HCT116 (cell line): ENCODE data around the gene RMDN3. TPM values are rescaled to one million over a fixed set of nuclear protein-coding genes. Genes with fewer than 3 reads are reported as not detected.

Source experiments
- ATAC-seq: fragments of 200-7000 bp; cut with Tn5 transposase; 2 replicates; pipeline ENCODE4 v1.9.1; 2020; ENCODE audit warnings: mild to moderate bottlenecking, moderate library complexity
- BruUV-seq: library from RNA; stranded (reverse); fragments of 400-500 nt; replicated peaks from 2 replicates; lab custom pipeline; 2021; lab: Mats Ljungman, UMichigan
- CTCF ChIA-PET: fragments of 300-600 bp; sonication (Branson Sonifier 250); formaldehyde crosslinking; loops from one replicate; lab custom pipeline; 2021; ENCODE audit warnings: antibody characterized with exemption; lab: Charles Lee
- POLR2A ChIA-PET: fragments of 300-600, 350-600 bp; sonication (Branson Sonifier 250); formaldehyde crosslinking; loops from one replicate; lab custom pipeline; 2021; ENCODE audit warnings: antibody characterized with exemption; lab: Charles Lee
- RAD21 ChIA-PET, 2 experiments: fragments of 300-600 bp; sonication (Branson Sonifier 250); formaldehyde crosslinking; loops; one replicate each; lab custom pipeline; 2023; ENCODE audit warnings: low total read pairs in 2 of 2; ENCODE audit not compliant: uncharacterized antibody in 2 of 2, unreplicated experiment in 2 of 2, low non-redundant PET in 1 of 2; lab: Charles Lee
- DNase-seq: peaks from one replicate; pipeline ENCODE4 v3.0.0-alpha.2; 2010; ENCODE audit warnings: low read depth, low spot score
- H2AFZ ChIP-seq: fragments of 200-600 bp; shearing (Covaris generic), sonication (generic); 2 replicates; pipeline ENCODE4 v1.6.1; 2017; ENCODE audit warnings: low read depth, mixed run types, mixed read lengths, antibody characterized with exemption, low read length; ENCODE audit not compliant: poor library complexity, severe bottlenecking
- H3K27ac ChIP-seq: 2 replicates; pipeline ENCODE4 v1.5.1; 2012; ENCODE audit warnings: low read depth, low read length
- H3K27me3 ChIP-seq: fragments of 200-600 bp; sonication (generic); 2 replicates; pipeline ENCODE4 v1.6.1; 2016; ENCODE audit warnings: mixed run types, low read length, mixed read lengths; ENCODE audit not compliant: insufficient read depth
- H3K36me3 ChIP-seq, 2 experiments: fragments of 200-500 bp in 1 of 2; fragments of 200-600 bp in 1 of 2; sonication (Bioruptor generic) in 1 of 2; sonication (generic) in 1 of 2; 2 replicates each; pipeline versions ENCODE4 v1.5.1 to v1.6.1; 2014 to 2016; ENCODE audit warnings: low read length in 2 of 2, inconsistent platforms in 1 of 2, mixed read lengths in 1 of 2, mixed run types in 1 of 2; ENCODE audit not compliant: insufficient read depth in 2 of 2, control insufficient read depth in 1 of 2
- H3K4me1 ChIP-seq, 2 experiments: fragments of 200-600 bp in 1 of 2; sonication (generic) in 1 of 2; 2 replicates each; pipeline versions ENCODE4 v1.5.1 to v1.6.1; 2012 to 2017; ENCODE audit warnings: low read length in 2 of 2, inconsistent platforms in 1 of 2, mild to moderate bottlenecking in 1 of 2, mixed read lengths in 1 of 2, mixed run types in 1 of 2, moderate library complexity in 1 of 2; ENCODE audit not compliant: insufficient read depth in 2 of 2, control insufficient read depth in 1 of 2
- H3K4me2 ChIP-seq: fragments of 200-600 bp; sonication (generic); 2 replicates; pipeline ENCODE4 v1.6.1; 2017; ENCODE audit warnings: mixed run types, low read length, mixed read lengths
- H3K4me3 ChIP-seq, 2 experiments: fragments of 200-600 bp in 1 of 2; sonication (generic) in 1 of 2; replicated peaks in 1 of 2; 2 replicates each; pipeline ENCODE4 v1.5.1; 2011 to 2016; ENCODE audit warnings: low read length in 2 of 2, control low read depth in 1 of 2, low read depth in 1 of 2, mild to moderate bottlenecking in 1 of 2, mixed read lengths in 1 of 2, mixed run types in 1 of 2
- H3K79me2 ChIP-seq: fragments of 200-600 bp; sonication (generic); 2 replicates; pipeline ENCODE4 v1.6.1; 2017; ENCODE audit warnings: mild to moderate bottlenecking, mixed run types, low read length, moderate library complexity, mixed read lengths; ENCODE audit not compliant: insufficient read depth
- H3K9ac ChIP-seq: fragments of 200-600 bp; sonication (generic); 2 replicates; pipeline ENCODE4 v1.6.1; 2016; ENCODE audit warnings: low read length, mixed read lengths
- H3K9me2 ChIP-seq: fragments of 200-600 bp; sonication (generic), shearing (Covaris generic); 2 replicates; pipeline ENCODE4 v1.6.1; 2017; ENCODE audit warnings: mixed run types, mild to moderate bottlenecking, moderate library complexity; ENCODE audit not compliant: insufficient read depth
- H3K9me3 ChIP-seq, 2 experiments: fragments of 200-500 bp in 1 of 2; fragments of 200-600 bp in 1 of 2; sonication (Bioruptor generic) in 1 of 2; sonication (generic) in 1 of 2; 2 replicates each; pipeline ENCODE4 v1.6.1; 2014 to 2017; ENCODE audit warnings: low read length in 2 of 2, mixed read lengths in 2 of 2, inconsistent platforms in 1 of 2, low read depth in 1 of 2, mild to moderate bottlenecking in 1 of 2, mixed run types in 1 of 2, moderate library complexity in 1 of 2; ENCODE audit not compliant: control insufficient read depth in 1 of 2, insufficient read depth in 1 of 2
- H4K20me1 ChIP-seq: fragments of 200-600 bp; sonication (generic), shearing (Covaris generic); 2 replicates; pipeline ENCODE4 v1.6.1; 2017; ENCODE audit warnings: mixed run types, mild to moderate bottlenecking, moderate library complexity; ENCODE audit not compliant: insufficient read depth
- CBX3 ChIP-seq: IDR thresholded peaks from 2 replicates; pipeline ENCODE4 v1.6.1; 2012; ENCODE audit warnings: low read depth
- CEBPB ChIP-seq: IDR thresholded peaks from 2 replicates; pipeline ENCODE4 v1.6.1; 2012; ENCODE audit warnings: low read depth
- CTCF ChIP-seq, 3 experiments: fragments of 200-600 bp in 1 of 3; sonication (generic) in 1 of 3; IDR thresholded peaks in 2 of 3; conservative IDR thresholded peaks in 1 of 3; 2 replicates each; pipeline ENCODE4 v1.5.1; 2012 to 2017; ENCODE audit warnings: low read depth in 2 of 3, low read length in 2 of 3, antibody characterized with exemption in 1 of 3, borderline replicate concordance in 1 of 3, control low read depth in 1 of 3, mild to moderate bottlenecking in 1 of 3, mixed read lengths in 1 of 3, mixed run types in 1 of 3, moderate library complexity in 1 of 3; ENCODE audit not compliant: insufficient read depth in 1 of 3
- EZH2 ChIP-seq: fragments of 200-600 bp; sonication (generic); IDR thresholded peaks from 2 replicates; pipeline ENCODE4 v1.6.1; 2017; ENCODE audit warnings: antibody characterized with exemption, mixed run types
- EZH2phosphoT487 ChIP-seq: fragments of 200-600 bp; IDR thresholded peaks from 2 replicates; pipeline ENCODE4 v1.6.1; 2018; ENCODE audit warnings: antibody characterized with exemption, borderline replicate concordance
- FOSL1 ChIP-seq: IDR thresholded peaks from 2 replicates; pipeline ENCODE4 v1.6.1; 2012; ENCODE audit warnings: low read depth
- JUND ChIP-seq: IDR thresholded peaks from 2 replicates; pipeline ENCODE4 v1.6.1; 2012
- MAX ChIP-seq: IDR thresholded peaks from 2 replicates; pipeline ENCODE4 v1.6.1; 2012
- POLR2AphosphoS5 ChIP-seq: IDR thresholded peaks from 2 replicates; pipeline ENCODE4 v1.6.1; 2011; ENCODE audit warnings: mild to moderate bottlenecking, low read depth, low read length, moderate library complexity
- RAD21 ChIP-seq: IDR thresholded peaks from 2 replicates; pipeline ENCODE4 v1.6.1; 2012; ENCODE audit warnings: low read depth, mild to moderate bottlenecking
- REST ChIP-seq: IDR thresholded peaks from 2 replicates; pipeline ENCODE4 v1.6.1; 2012; ENCODE audit warnings: low read depth
- SIN3A ChIP-seq: IDR thresholded peaks from 2 replicates; pipeline ENCODE4 v1.6.1; 2012; ENCODE audit warnings: low read depth
- SP1 ChIP-seq: IDR thresholded peaks from 2 replicates; pipeline ENCODE4 v1.6.1; 2012; ENCODE audit warnings: low read depth
- SRF ChIP-seq: IDR thresholded peaks from 2 replicates; pipeline ENCODE4 v1.6.1; 2012; ENCODE audit warnings: low read depth
- YY1 ChIP-seq: IDR thresholded peaks from 2 replicates; pipeline ENCODE4 v1.6.1; 2011; ENCODE audit warnings: low read length, low read depth, moderate library complexity, mild to moderate bottlenecking; ENCODE audit not compliant: insufficient replicate concordance; ENCODE audit errors: extremely low read depth
- ZFX ChIP-seq: fragments of 450-650 bp; IDR thresholded peaks from 2 replicates; pipeline ENCODE4 v1.6.1; 2017
- ZNF274 ChIP-seq: fragments of 200-500 bp; sonication (Bioruptor generic); IDR thresholded peaks from 2 replicates; pipeline ENCODE4 v1.6.1; 2014; ENCODE audit warnings: mild to moderate bottlenecking, low read depth, low read length, inconsistent platforms
- intact Hi-C: fragments of 100-400 bp; cut with micrococcal nuclease; formaldehyde crosslinking; loops from 2 replicates; pipeline ENCODE4 v1.10.0; 2022
- total RNA-seq: library from RNA; stranded (reverse); gene quantifications from one replicate; pipeline ENCODE4 v1.2.1, GENCODE V29; 2021; ENCODE audit not compliant: unreplicated experiment
- TF ChIP-seq, protein P1 (sequence below): IDR thresholded peaks from 2 replicates; pipeline ENCODE4 v1.6.1; 2011; ENCODE audit warnings: mild to moderate bottlenecking, low read length, moderate library complexity; ENCODE audit not compliant: insufficient replicate concordance; ENCODE audit errors: extremely low read depth
- TF ChIP-seq, protein P2 (sequence below): IDR thresholded peaks from 2 replicates; pipeline ENCODE4 v1.6.1; 2012

RMDN3 gene
- total RNA-seq, 1 experiment from 2014 or later: 21.5 TPM

DNA sequence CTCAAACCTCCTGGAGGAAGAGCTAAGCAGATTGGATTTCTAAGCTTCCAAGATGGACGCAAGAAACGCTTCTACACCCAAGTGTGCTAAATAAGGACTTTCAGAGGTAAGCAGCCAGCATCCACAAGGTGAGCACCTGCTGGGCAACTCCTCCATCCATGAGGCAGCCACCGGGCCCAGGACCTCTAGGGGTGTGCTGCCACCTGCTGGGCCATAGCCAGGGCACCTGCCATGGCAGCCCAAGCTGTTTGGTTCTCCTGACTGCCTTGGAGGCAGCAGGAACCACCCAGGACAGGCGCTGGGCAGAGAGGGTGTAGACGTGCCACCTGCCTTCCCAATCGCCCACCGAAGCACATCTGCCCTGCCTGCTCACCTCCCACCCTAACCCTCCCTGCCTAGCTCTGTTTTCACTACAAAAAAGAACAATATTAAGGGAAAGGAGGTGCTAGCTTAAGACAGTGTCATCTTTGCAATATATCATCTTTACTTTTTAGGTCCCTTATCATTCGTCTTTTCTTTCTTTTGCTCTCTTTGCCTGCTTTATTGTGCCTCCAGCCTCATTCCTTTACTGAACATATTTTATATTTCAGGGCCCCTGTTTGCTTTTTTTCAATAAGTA is 27.7 kb upstream of the RMDN3 start:
- TF ChIP-seq SP1 (no peak), SIN3A (no peak), JUND (no peak), ZNF274 (no peak), CBX3 (no peak), EZH2phosphoT487 (no peak), MAX (peak; percentile 37), POLR2AphosphoS5 (no peak), EZH2 (no peak), REST (no peak), YY1 (peak; percentile 34), ZFX (no peak), FOSL1 (no peak), CTCF (IDR thresholded peaks at IDR 0.05 in 2 of 3, conservative IDR thresholded peaks at IDR 0.05 in 1 of 3; ENCODE audit: borderline replicate concordance in 1 of 3, insufficient read depth in 1 of 3, low read depth in 2 of 3, low read length in 2 of 3) (peak; percentile 88 to 95 (median 92)), CEBPB (no peak), RAD21 (peak; percentile 95), SRF (no peak)
- TF ChIP-seq, protein P1, sequence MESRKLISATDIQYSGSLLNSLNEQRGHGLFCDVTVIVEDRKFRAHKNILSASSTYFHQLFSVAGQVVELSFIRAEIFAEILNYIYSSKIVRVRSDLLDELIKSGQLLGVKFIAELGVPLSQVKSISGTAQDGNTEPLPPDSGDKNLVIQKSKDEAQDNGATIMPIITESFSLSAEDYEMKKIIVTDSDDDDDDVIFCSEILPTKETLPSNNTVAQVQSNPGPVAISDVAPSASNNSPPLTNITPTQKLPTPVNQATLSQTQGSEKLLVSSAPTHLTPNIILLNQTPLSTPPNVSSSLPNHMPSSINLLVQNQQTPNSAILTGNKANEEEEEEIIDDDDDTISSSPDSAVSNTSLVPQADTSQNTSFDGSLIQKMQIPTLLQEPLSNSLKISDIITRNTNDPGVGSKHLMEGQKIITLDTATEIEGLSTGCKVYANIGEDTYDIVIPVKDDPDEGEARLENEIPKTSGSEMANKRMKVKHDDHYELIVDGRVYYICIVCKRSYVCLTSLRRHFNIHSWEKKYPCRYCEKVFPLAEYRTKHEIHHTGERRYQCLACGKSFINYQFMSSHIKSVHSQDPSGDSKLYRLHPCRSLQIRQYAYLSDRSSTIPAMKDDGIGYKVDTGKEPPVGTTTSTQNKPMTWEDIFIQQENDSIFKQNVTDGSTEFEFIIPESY: no peak
- TF ChIP-seq, protein P2, sequence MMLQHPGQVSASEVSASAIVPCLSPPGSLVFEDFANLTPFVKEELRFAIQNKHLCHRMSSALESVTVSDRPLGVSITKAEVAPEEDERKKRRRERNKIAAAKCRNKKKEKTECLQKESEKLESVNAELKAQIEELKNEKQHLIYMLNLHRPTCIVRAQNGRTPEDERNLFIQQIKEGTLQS: no peak
- TF ChIP-seq, all 23 proteins: peak for 4
- ChIA-PET RAD21 (interaction anchor here in 1 of 2 experiments (0.6 to 1.2 kb wide), 3 partner anchors 36 to 263 kb away, joined by 3 to 4 read pairs (median 4); partner anchors contain the start of gene VPS18), POLR2A (interaction anchor here (0.6 to 1.0 kb wide), 4 partner anchors 88 to 193 kb away, joined by 3 read pairs; partner anchors contain the start of genes RAD51 and VPS18), CTCF (interaction anchor here (0.8 to 1.7 kb wide), 21 partner anchors 10 to 263 kb away, joined by 3 to 12 read pairs (median 4); partner anchors contain the start of genes CCDC32, GCHFR, RPUSD2 and SPINT1)
- H3K4me2 ChIP-seq: no peak overlapping the region
- no peak overlapping the region for H3K27ac ChIP-seq
- peaks cover 13% of the 10 kb centered on the region; the same call in 1 of the 2 replicates for H3K79me2 ChIP-seq
- no peaks in the 10 kb centered on the region for H3K27me3 ChIP-seq
- no peak overlapping the region for H3K9ac ChIP-seq
- intact Hi-C loops: loop anchor here (1.0 to 10.0 kb wide), 6 partner anchors 36 to 264 kb away; partner anchors contain the start of gene KNL1
- DNase-seq: peak; percentile 68
- BruUV-seq: no TSS peak
- H3K36me3 ChIP-seq: peaks cover 6 to 13% of the 10 kb centered on the region in 2 experiments; a peak in 3 of 4 replicates
- H3K9me3 ChIP-seq: no peaks in the 10 kb centered on the region
- ATAC-seq: peak; percentile 79
- H4K20me1 ChIP-seq: peaks cover 8% of the 10 kb centered on the region; the same call in 1 of the 2 replicates
- H3K9me2 ChIP-seq: no peaks in the 10 kb centered on the region
- no peak overlapping the region for H3K4me3 ChIP-seq
- no peak overlapping the region for H2AFZ ChIP-seq
- peaks cover 31 to 46% of the 10 kb centered on the region in 2 experiments for H3K4me1 ChIP-seq
